Ovary (tissue), 3 donors: ENCODE measurements around the gene DENND1A.

Source experiments
- CTCF ChIP-seq, 3 donors: fragments of 450-650 bp in 2 of 3; fragments of 200-600 bp in 1 of 3; IDR thresholded peaks; one replicate each; pipeline versions ENCODE4 v1.5.1 to v1.8.0; 2016 to 2022; ENCODE audit warnings: antibody characterized with exemption in 3 of 3, mild to moderate bottlenecking in 1 of 3
- EP300 ChIP-seq: sonication (generic); formaldehyde crosslinking; IDR thresholded peaks from one replicate; pipeline ENCODE4 v1.6.1; 2017; ENCODE audit warnings: antibody characterized with exemption
- POLR2A ChIP-seq: fragments of 450-650 bp; IDR thresholded peaks from one replicate; pipeline ENCODE4 v1.6.1; 2017; ENCODE audit warnings: antibody characterized with exemption, mild to moderate bottlenecking, moderate library complexity
- donor health status: DM: no; HTN: no; CAD: no.

- no peak for TF ChIP-seq CTCF (IDR thresholded peaks at IDR 0.05)
- no peak for TF ChIP-seq POLR2A
- no peak for TF ChIP-seq EP300
Observed at GRCh38 chr9:123622711-123623241, 307.1 kb downstream of the DENND1A start.
